HepG2 (cell line): ENCODE results near the gene GSG1. TPM values are rescaled to one million over a fixed set of nuclear protein-coding genes. Genes with fewer than 3 reads are reported as not detected.

Source experiments
- ATF7 ChIP-seq, 2 experiments: fragments of 450-650 bp in 1 of 2; sonication (generic) in 1 of 2; formaldehyde crosslinking in 1 of 2; IDR thresholded peaks; 2 replicates each; pipeline versions ENCODE4 v1.4.0 to v1.6.1; 2016 to 2020; ENCODE audit warnings: antibody characterized with exemption in 1 of 2, mild to moderate bottlenecking in 1 of 2, missing genetic modification reagents in 1 of 2
- HOXA7 ChIP-seq: sonication (generic); formaldehyde crosslinking; IDR thresholded peaks from 2 replicates; pipeline ENCODE4 v1.8.1; 2022; ENCODE audit warnings: mild to moderate bottlenecking, missing genetic modification reagents, moderate library complexity
- IRX3 ChIP-seq: sonication (generic); formaldehyde crosslinking; IDR thresholded peaks from 2 replicates; pipeline ENCODE4 v1.8.1; 2023; ENCODE audit warnings: mild to moderate bottlenecking, low read depth, missing genetic modification reagents, borderline replicate concordance
- NR2F6 ChIP-seq, 2 experiments: IDR thresholded peaks; 2 replicates each; pipeline ENCODE4 v1.6.1; 2016; ENCODE audit warnings: antibody characterized with exemption in 1 of 2, mild to moderate bottlenecking in 1 of 2
- POLR2AphosphoS2 ChIP-seq: IDR thresholded peaks from 2 replicates; pipeline ENCODE4 v1.6.1; 2011; ENCODE audit warnings: low read depth, low read length, improper control_type of control experiment
- POLR2AphosphoS5 ChIP-seq: IDR thresholded peaks from 2 replicates; pipeline ENCODE4 v1.6.1; 2012; ENCODE audit warnings: low read depth, low read length
- RBM39 ChIP-seq: fragments of 200-400 bp; formaldehyde crosslinking; IDR thresholded peaks from one replicate; pipeline ENCODE4 v1.6.1; 2018; ENCODE audit warnings: antibody characterized with exemption, mild to moderate bottlenecking, low read depth, low read length; ENCODE audit not compliant: poor library complexity, severe bottlenecking
- REXO4 ChIP-seq: sonication (generic); formaldehyde crosslinking; IDR thresholded peaks from 2 replicates; pipeline ENCODE4 v1.8.0; 2022; ENCODE audit warnings: missing genetic modification reagents, mild to moderate bottlenecking, borderline replicate concordance
- SIN3A ChIP-seq: IDR thresholded peaks from 2 replicates; pipeline ENCODE4 v1.6.1; 2011; ENCODE audit warnings: low read depth, mild to moderate bottlenecking, control low read depth, low read length, borderline replicate concordance
- SMAD9 ChIP-seq: sonication (generic); formaldehyde crosslinking; IDR thresholded peaks from 2 replicates; pipeline ENCODE4 v1.5.1; 2020; ENCODE audit warnings: mild to moderate bottlenecking, missing genetic modification reagents
- SRY ChIP-seq: sonication (generic); formaldehyde crosslinking; IDR thresholded peaks from 2 replicates; pipeline ENCODE4 v1.8.0; 2022; ENCODE audit warnings: mild to moderate bottlenecking, missing genetic modification reagents
- XBP1 ChIP-seq: sonication (generic); formaldehyde crosslinking; IDR thresholded peaks from 2 replicates; pipeline ENCODE4 v1.5.0; 2020; ENCODE audit warnings: missing genetic modification reagents
- YY1 ChIP-seq: IDR thresholded peaks from 2 replicates; pipeline ENCODE4 v1.6.1; 2011; ENCODE audit warnings: low read length, low read depth, moderate library complexity, mild to moderate bottlenecking; ENCODE audit not compliant: insufficient read depth, insufficient replicate concordance
- ZNF274 ChIP-seq: sonication (generic); formaldehyde crosslinking; IDR thresholded peaks from 2 replicates; pipeline ENCODE4 v1.5.1; 2020; ENCODE audit warnings: mild to moderate bottlenecking, missing genetic modification reagents
- ZNF709 ChIP-seq: sonication (generic); formaldehyde crosslinking; IDR thresholded peaks from 2 replicates; pipeline ENCODE4 v1.5.0; 2020; ENCODE audit warnings: mild to moderate bottlenecking, missing genetic modification reagents
- ZNF780A ChIP-seq: sonication (generic); formaldehyde crosslinking; IDR thresholded peaks from 2 replicates; pipeline ENCODE4 v1.8.0; 2022; ENCODE audit warnings: mild to moderate bottlenecking, missing genetic modification reagents, moderate library complexity
- polyA plus RNA-seq, 8 experiments: library from polyadenylated mRNA; depleted of rRNA in 3 of 8; stranded (reverse) in 7 of 8; unstranded in 1 of 8; fragments of >200 nt; fragmentation: Illumina TruSeq in 4 of 8; extraction: Trizol in 4 of 8; gene quantifications; 2 replicates each; pipeline versions ENCODE4 v1.2.1 to v1.2.3, GENCODE V29; 2011 to 2016; ENCODE audit warnings: low read depth in 4 of 8, missing spikeins in 1 of 8, mixed read lengths in 1 of 8; ENCODE audit not compliant: insufficient read depth in 1 of 8
- total RNA-seq, 5 experiments: library from RNA; depleted of rRNA; stranded (reverse); fragments of >200 nt; fragmentation: Illumina TruSeq; extraction: Trizol; gene quantifications; 2 replicates each; pipeline ENCODE4 v1.2.3, GENCODE V29; 2016; ENCODE audit warnings: low read depth in 1 of 5
- TF ChIP-seq, protein P1 (sequence below): IDR thresholded peaks from 2 replicates; pipeline ENCODE4 v1.6.1; 2016; ENCODE audit warnings: missing genetic modification reagents, missing compliant biosample characterization
- TF ChIP-seq, protein P2 (sequence below): sonication (generic); formaldehyde crosslinking; IDR thresholded peaks from 2 replicates; pipeline ENCODE4 v1.4.0; 2020; ENCODE audit warnings: missing genetic modification reagents
- TF ChIP-seq, protein P3 (sequence below): sonication (generic); formaldehyde crosslinking; IDR thresholded peaks from 2 replicates; pipeline ENCODE4 v1.8.1; 2022; ENCODE audit warnings: low read depth, mild to moderate bottlenecking, missing genetic modification reagents
- TF ChIP-seq, protein P4 (sequence below): sonication (generic); formaldehyde crosslinking; conservative IDR thresholded peaks from 2 replicates; pipeline ENCODE4 v1.8.0; 2022; ENCODE audit warnings: mild to moderate bottlenecking, moderate library complexity, missing genetic modification reagents

Gene GSG1
- total and polyA plus RNA-seq, 2 of the 13 experiments (the other 11 are each of a cell fraction or from before 2014, with no cell fraction given), result not detected

DNA sequence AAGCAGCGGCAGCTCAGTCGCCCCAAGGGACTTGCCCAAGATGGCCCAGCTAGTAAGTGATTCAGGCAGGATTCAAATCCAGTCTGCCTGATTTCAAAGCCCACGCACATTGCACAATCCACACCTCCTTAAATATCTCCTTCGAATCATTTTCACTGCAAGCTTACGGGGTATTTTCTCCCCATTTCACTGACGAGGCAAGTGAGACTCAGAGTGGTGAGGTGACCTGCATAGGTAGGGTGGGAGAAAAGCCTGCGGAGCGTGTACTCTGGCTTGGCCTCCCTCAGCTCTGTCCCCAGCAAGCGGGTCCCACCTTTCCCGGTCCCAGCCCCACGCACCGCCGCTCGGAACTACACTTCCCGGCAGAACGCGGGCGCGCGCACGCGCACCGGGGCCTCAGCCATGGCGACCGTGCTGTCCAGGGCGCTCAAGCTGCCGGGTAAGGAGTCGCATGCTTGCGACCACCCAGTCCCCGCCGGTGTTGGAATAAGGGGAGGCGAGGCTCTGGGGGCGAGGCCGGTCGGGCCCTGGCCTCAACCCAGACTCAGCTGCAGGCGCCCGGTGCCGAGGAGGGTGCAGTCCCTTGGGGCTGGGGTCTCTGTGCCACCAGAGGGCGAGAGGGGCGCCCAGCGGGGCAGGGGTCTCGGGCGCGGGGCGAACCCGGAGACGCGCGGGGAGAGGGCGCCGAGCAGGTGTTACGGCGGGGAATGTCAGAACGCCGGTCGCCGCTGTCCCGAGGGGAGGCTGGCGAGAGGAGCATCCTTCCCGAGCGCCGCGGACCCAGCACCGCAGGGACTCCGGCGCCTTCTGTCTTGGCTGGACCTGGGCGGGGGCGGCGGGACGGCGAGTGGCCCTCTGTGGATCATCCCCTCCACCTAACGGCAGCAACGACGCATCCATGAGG, 59.2 kb downstream of the GSG1 start, which contains the start of gene FAM234B (continued):
- TF ChIP-seq YY1, result peak; percentile 93
- peak; percentile 75; the same call in 1 of the 2 replicates for TF ChIP-seq ZNF274 (CRISPR knock-in tag)
- TF ChIP-seq REXO4 (CRISPR knock-in tag), result no peak
- TF ChIP-seq, protein P1, sequence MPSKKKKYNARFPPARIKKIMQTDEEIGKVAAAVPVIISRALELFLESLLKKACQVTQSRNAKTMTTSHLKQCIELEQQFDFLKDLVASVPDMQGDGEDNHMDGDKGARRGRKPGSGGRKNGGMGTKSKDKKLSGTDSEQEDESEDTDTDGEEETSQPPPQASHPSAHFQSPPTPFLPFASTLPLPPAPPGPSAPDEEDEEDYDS, result no peak
- no peak for TF ChIP-seq RBM39
- TF ChIP-seq ATF7 (IDR thresholded peaks at IDR 0.05), result no peak
- TF ChIP-seq ATF7 (CRISPR knock-in tag; IDR thresholded peaks at IDR 0.05), result no peak
- TF ChIP-seq, protein P2, sequence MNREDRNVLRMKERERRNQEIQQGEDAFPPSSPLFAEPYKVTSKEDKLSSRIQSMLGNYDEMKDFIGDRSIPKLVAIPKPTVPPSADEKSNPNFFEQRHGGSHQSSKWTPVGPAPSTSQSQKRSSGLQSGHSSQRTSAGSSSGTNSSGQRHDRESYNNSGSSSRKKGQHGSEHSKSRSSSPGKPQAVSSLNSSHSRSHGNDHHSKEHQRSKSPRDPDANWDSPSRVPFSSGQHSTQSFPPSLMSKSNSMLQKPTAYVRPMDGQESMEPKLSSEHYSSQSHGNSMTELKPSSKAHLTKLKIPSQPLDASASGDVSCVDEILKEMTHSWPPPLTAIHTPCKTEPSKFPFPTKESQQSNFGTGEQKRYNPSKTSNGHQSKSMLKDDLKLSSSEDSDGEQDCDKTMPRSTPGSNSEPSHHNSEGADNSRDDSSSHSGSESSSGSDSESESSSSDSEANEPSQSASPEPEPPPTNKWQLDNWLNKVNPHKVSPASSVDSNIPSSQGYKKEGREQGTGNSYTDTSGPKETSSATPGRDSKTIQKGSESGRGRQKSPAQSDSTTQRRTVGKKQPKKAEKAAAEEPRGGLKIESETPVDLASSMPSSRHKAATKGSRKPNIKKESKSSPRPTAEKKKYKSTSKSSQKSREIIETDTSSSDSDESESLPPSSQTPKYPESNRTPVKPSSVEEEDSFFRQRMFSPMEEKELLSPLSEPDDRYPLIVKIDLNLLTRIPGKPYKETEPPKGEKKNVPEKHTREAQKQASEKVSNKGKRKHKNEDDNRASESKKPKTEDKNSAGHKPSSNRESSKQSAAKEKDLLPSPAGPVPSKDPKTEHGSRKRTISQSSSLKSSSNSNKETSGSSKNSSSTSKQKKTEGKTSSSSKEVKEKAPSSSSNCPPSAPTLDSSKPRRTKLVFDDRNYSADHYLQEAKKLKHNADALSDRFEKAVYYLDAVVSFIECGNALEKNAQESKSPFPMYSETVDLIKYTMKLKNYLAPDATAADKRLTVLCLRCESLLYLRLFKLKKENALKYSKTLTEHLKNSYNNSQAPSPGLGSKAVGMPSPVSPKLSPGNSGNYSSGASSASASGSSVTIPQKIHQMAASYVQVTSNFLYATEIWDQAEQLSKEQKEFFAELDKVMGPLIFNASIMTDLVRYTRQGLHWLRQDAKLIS (CRISPR knock-in tag), result no peak
- no peak for TF ChIP-seq SRY
- peak; percentile 58; the same call in 1 of the 2 replicates for TF ChIP-seq POLR2AphosphoS5
- TF ChIP-seq SMAD9 (CRISPR knock-in tag), result no peak
- TF ChIP-seq ZNF780A, result no peak
- TF ChIP-seq IRX3 (CRISPR knock-in tag), result no peak
- TF ChIP-seq, protein P3, sequence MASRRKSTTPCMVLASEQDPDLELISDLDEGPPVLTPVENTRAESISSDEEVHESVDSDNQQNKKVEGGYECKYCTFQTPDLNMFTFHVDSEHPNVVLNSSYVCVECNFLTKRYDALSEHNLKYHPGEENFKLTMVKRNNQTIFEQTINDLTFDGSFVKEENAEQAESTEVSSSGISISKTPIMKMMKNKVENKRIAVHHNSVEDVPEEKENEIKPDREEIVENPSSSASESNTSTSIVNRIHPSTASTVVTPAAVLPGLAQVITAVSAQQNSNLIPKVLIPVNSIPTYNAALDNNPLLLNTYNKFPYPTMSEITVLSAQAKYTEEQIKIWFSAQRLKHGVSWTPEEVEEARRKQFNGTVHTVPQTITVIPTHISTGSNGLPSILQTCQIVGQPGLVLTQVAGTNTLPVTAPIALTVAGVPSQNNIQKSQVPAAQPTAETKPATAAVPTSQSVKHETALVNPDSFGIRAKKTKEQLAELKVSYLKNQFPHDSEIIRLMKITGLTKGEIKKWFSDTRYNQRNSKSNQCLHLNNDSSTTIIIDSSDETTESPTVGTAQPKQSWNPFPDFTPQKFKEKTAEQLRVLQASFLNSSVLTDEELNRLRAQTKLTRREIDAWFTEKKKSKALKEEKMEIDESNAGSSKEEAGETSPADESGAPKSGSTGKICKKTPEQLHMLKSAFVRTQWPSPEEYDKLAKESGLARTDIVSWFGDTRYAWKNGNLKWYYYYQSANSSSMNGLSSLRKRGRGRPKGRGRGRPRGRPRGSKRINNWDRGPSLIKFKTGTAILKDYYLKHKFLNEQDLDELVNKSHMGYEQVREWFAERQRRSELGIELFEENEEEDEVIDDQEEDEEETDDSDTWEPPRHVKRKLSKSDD (CRISPR knock-in tag), result peak; percentile 62; the same call in 1 of the 2 replicates
- no peak for TF ChIP-seq XBP1
- TF ChIP-seq ZNF709 (CRISPR knock-in tag), result no peak
- no peak; the same call in 1 of the 2 replicates for TF ChIP-seq SIN3A
- TF ChIP-seq HOXA7 (CRISPR knock-in tag), result no peak
- TF ChIP-seq POLR2AphosphoS2, result no peak
- TF ChIP-seq NR2F6 (IDR thresholded peaks at IDR 0.05), result no peak
- TF ChIP-seq NR2F6 (CRISPR knock-in tag; IDR thresholded peaks at IDR 0.05), result no peak
- TF ChIP-seq, protein P4, sequence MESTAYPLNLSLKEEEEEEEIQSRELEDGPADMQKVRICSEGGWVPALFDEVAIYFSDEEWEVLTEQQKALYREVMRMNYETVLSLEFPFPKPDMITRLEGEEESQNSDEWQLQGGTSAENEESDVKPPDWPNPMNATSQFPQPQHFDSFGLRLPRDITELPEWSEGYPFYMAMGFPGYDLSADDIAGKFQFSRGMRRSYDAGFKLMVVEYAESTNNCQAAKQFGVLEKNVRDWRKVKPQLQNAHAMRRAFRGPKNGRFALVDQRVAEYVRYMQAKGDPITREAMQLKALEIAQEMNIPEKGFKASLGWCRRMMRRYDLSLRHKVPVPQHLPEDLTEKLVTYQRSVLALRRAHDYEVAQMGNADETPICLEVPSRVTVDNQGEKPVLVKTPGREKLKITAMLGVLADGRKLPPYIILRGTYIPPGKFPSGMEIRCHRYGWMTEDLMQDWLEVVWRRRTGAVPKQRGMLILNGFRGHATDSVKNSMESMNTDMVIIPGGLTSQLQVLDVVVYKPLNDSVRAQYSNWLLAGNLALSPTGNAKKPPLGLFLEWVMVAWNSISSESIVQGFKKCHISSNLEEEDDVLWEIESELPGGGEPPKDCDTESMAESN (CRISPR knock-in tag), result peak; percentile 79
